Stimulated activated CD4-positive, alpha-beta T cell treated with anti-CD3 and anti-CD28 coated beads, TNF-alpha, amount 100 ng/mL, for 48 hours (primary cell): ENCODE results near the gene TTC4.

Source experiments
- DNase-seq, 3 donors: peaks; one replicate each; pipeline ENCODE4 v3.0.0-alpha.2; 2020; ENCODE audit warnings: low read depth in 3 of 3

TTC4 gene

GRCh38 chr1:54782156-54782555 lies 66.5 kb downstream of the TTC4 start:
- no peak for DNase-seq

GRCh38 chr1:54782588-54782987 lies 66.9 kb downstream of the TTC4 start:
- DNase-seq, result no peak

- DNase-seq, result no peak
Observed at GRCh38 chr1:54784066-54784465, 68.4 kb downstream of the TTC4 start.

GRCh38 chr1:54786778-54787177 lies 71.1 kb downstream of the TTC4 start:
- no peak for DNase-seq

- DNase-seq, result no peak
Observed at GRCh38 chr1:54787604-54788003, 71.9 kb downstream of the TTC4 start.

GRCh38 chr1:54788459-54788858 lies 72.8 kb downstream of the TTC4 start:
- DNase-seq, result no peak

GRCh38 chr1:54791880-54792522 lies 76.3 kb downstream of the TTC4 start:
- DNase-seq, result peak; percentile 43 to 52 (median 52)
